ENCODE measurements around the gene GTPBP2. TPM values are rescaled to one million over a fixed set of nuclear protein-coding genes. Genes with fewer than 3 reads are reported as not detected.
A peak's percentile ranks its signal among the peaks of the same experiment; 100 is the strongest.

GTPBP2 gene
- total and polyA plus RNA-seq, 2 of the 13 experiments (the other 11 are each of a cell fraction or from before 2014, with no cell fraction given) = 26.9 to 88.2 TPM

GRCh38 chr6:43629505-43630300, 639 bp upstream of the GTPBP2 start (continued):
- TF ChIP-seq ZNF776 (CRISPR knock-in tag; IDR thresholded peaks at IDR 0.05) = 0 out of 2 replicates have a peak, but pooled peaks have one; percentile 19
- TF ChIP-seq IKZF4 (CRISPR knock-in tag; IDR thresholded peaks at IDR 0.05; ENCODE audit: borderline replicate concordance, low read depth, not compliant biosample characterization) = peak; percentile 72
- TF ChIP-seq ZNF737 (CRISPR knock-in tag; IDR thresholded peaks at IDR 0.05; ENCODE audit: borderline replicate concordance) = no peak
- TF ChIP-seq ZNF660 (CRISPR knock-in tag; IDR thresholded peaks at IDR 0.05; ENCODE audit: borderline replicate concordance, low read depth) = 0 out of 2 replicates have a peak, but pooled peaks have one; percentile 59
- no peak for TF ChIP-seq AKAP8 (CRISPR knock-in tag; IDR thresholded peaks at IDR 0.05)
- peak; percentile 13; the same call in 1 of the 2 replicates for TF ChIP-seq MIXL1 (CRISPR knock-in tag; IDR thresholded peaks at IDR 0.05)
- TF ChIP-seq MTF1 (CRISPR knock-in tag; IDR thresholded peaks at IDR 0.05) = 0 out of 2 replicates have a peak, but pooled peaks have one; percentile 19
- TF ChIP-seq KLF11 (CRISPR knock-in tag; IDR thresholded peaks at IDR 0.05) = no peak
- TF ChIP-seq ZNF564 (CRISPR knock-in tag; IDR thresholded peaks at IDR 0.05) = no peak
- no peak; the same call in 1 of the 2 replicates for TF ChIP-seq ZNF557 (CRISPR knock-in tag; IDR thresholded peaks at IDR 0.05)
- TF ChIP-seq MED13 (CRISPR knock-in tag; IDR thresholded peaks at IDR 0.05) = peak; percentile 57; the same call in 1 of the 2 replicates
- TF ChIP-seq POLR2A (IDR thresholded peaks at IDR 0.05; ENCODE audit: insufficient read depth in 1 of 2, low read depth in 2 of 2, low read length in 2 of 2) = peak; percentile 86 to 93
- TF ChIP-seq UBTF (CRISPR knock-in tag; IDR thresholded peaks at IDR 0.05) = peak; percentile 58
- peak; percentile 74; the same call in 1 of the 2 replicates for TF ChIP-seq SMAD3 (CRISPR knock-in tag; IDR thresholded peaks at IDR 0.05)
- peak; percentile 96 for TF ChIP-seq SIX1 (CRISPR knock-in tag; IDR thresholded peaks at IDR 0.05; ENCODE audit: borderline replicate concordance)
- peak; percentile 45 for TF ChIP-seq SOX5 (CRISPR knock-in tag; IDR thresholded peaks at IDR 0.05; ENCODE audit: borderline replicate concordance)
- TF ChIP-seq RARA (CRISPR knock-in tag; IDR thresholded peaks at IDR 0.05) = peak; percentile 36; the same call in 1 of the 2 replicates
- TF ChIP-seq ZNF672 (CRISPR knock-in tag; IDR thresholded peaks at IDR 0.05) = no peak
- TF ChIP-seq ZBTB10 (CRISPR knock-in tag; IDR thresholded peaks at IDR 0.05; ENCODE audit: borderline replicate concordance) = no peak
- TF ChIP-seq ASH2L (IDR thresholded peaks at IDR 0.05; ENCODE audit: insufficient read length, low read depth, low read length) = no peak
